Measurements from ENCODE around the gene GPR84. TPM values are rescaled to one million over a fixed set of nuclear protein-coding genes. Genes with fewer than 3 reads are reported as not detected.
A peak's percentile ranks its signal among the peaks of the same experiment; 100 is the strongest.
"Not testable (repeated sequence)": the region's sequence is repeated elsewhere in the genome, so short reads cannot be mapped to it uniquely, and the experiment has no call there.

Gene GPR84
- total RNA-seq, 4 donors from 2014 or later = 0.42 TPM; not detected in 3

DNA sequence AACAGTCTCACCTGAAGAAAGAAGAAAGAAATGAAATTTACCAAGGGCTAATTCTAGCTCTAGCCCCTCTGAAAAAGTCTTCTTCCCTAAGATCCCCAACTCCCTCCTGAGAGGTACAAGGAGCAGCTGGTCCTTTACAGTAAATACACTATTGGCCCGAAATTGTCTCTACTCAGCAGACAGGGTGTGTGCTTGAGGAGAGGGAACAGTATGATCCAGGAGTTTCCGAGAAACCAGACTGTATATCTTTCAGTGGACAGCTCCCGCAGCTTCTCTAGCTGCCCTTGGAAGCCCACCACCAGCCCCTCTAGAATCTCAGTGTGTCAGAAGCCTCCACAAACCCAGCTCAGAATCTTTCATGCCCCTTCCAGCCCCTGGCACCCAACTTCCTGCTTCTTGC is 8.1 kb downstream of the GPR84 start:
- 63 to 77% methylated on average over 3 of the region's 3 CpGs for WGBS, 2 donors
- DNase-seq (ENCODE audit: low spot score in 2 of 2) = no peak
- Histone ChIP-seq H3K4me1 (peaks cover 0 to 71% (median 25%) of the 10 kb centered on the region in 4 donors), H3K27me3 (no peaks in the 10 kb centered on the region), H3K27ac (peak overlapping the region in 3 of 4 donors; percentile 2 to 65 (median 38)), H3K36me3 (peaks cover 0 to 1% (median 0%) of the 10 kb centered on the region in 3 donors), H3K4me3 (no peak overlapping the region), H3K9me3 (no peaks in the 10 kb centered on the region)
- TF ChIP-seq EP300 (IDR thresholded peaks at IDR 0.05) (no peak), POLR2A (IDR thresholded peaks at IDR 0.05) (no peak)
- TF ChIP-seq, protein P1, sequence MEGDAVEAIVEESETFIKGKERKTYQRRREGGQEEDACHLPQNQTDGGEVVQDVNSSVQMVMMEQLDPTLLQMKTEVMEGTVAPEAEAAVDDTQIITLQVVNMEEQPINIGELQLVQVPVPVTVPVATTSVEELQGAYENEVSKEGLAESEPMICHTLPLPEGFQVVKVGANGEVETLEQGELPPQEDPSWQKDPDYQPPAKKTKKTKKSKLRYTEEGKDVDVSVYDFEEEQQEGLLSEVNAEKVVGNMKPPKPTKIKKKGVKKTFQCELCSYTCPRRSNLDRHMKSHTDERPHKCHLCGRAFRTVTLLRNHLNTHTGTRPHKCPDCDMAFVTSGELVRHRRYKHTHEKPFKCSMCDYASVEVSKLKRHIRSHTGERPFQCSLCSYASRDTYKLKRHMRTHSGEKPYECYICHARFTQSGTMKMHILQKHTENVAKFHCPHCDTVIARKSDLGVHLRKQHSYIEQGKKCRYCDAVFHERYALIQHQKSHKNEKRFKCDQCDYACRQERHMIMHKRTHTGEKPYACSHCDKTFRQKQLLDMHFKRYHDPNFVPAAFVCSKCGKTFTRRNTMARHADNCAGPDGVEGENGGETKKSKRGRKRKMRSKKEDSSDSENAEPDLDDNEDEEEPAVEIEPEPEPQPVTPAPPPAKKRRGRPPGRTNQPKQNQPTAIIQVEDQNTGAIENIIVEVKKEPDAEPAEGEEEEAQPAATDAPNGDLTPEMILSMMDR (IDR thresholded peaks at IDR 0.05) = no peak

DNA sequence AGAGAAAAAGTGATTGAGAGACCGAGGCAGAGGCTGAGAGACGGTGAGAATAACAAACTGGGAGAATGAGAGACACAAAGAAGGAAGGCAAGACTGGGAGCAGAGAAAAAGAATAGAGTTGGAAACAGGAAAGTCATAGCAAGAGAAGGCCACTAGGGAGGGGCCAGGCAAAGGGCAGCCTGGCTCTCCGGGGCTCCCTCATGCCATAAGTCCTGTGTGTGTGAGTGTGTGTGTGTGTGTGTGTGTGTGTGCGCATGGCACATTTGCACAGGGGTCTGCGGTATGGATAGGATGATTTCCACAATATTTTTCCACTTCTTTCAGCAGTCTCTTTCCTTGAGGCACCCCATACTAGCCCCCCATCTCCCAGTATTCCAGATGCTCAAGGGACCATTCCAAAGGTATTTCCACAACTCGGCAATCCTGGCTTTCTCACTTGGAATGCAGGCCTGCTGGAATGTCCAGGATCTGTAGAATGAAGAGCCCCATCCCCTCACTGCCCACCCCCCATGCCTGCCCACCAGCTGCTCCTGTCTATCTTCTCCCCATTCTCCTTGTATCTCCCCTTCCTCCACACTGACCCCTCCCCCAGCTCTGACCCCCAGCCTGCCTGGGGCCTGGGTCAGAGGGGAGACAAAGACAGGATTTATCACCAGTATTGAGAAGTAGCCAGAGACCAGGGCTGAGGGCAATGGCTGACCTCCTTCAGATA is 9.0 kb downstream of the GPR84 start:
- Histone ChIP-seq H3K9me3 (no peaks in the 10 kb centered on the region), H3K4me3 (no peak overlapping the region), H3K27ac (peak overlapping the region in 2 of 4 donors; percentile 38 to 65), H3K36me3 (peaks cover 0 to 11% (median 0%) of the 10 kb centered on the region in 3 donors), H3K4me1 (peaks cover 0 to 61% (median 24%) of the 10 kb centered on the region in 4 donors), H3K27me3 (no peaks in the 10 kb centered on the region)
- no peak for DNase-seq (ENCODE audit: low spot score in 2 of 2)
- TF ChIP-seq, protein P1 (IDR thresholded peaks at IDR 0.05) = no peak
- no peak for TF ChIP-seq POLR2A (IDR thresholded peaks at IDR 0.05)
- 31 to 37% methylated on average over 6 of the region's 6 CpGs for WGBS, 2 donors

DNA sequence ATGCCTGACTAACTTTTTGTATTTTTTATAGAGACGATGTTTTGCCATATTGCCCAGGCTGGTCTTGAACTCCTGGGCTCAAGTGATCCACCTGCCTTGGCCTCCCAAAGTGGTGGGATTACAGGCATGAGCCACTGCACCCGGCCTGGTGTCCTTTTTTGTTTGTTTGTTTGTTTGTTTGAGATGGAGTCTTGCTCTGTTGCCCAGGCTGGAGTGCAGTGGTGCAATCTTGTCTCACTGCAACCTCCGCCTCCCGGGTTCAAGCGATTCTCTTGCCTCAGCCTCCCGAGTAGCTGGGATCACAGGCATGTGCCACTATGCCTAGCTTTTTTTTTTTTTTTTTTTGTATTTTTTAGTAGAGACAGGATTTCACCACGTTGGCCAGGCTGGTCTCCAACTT is 10.0 kb downstream of the GPR84 start:
- 63 to 78% methylated on average over 7 of the region's 7 CpGs for WGBS, 2 donors
- H3K27me3 ChIP-seq; H3K9me3 ChIP-seq; H3K4me3 ChIP-seq; DNase-seq (ENCODE audit: low spot score in 2 of 2): not testable (repeated sequence)
- H3K4me1 ChIP-seq = peaks cover 0 to 54% (median 21%) of the 10 kb centered on the region in 4 donors
- peaks cover 0 to 21% (median 0%) of the 10 kb centered on the region in 3 donors for H3K36me3 ChIP-seq
- H3K27ac ChIP-seq = peak overlapping the region in 2 of 4 donors; percentile 6 to 78

DNA sequence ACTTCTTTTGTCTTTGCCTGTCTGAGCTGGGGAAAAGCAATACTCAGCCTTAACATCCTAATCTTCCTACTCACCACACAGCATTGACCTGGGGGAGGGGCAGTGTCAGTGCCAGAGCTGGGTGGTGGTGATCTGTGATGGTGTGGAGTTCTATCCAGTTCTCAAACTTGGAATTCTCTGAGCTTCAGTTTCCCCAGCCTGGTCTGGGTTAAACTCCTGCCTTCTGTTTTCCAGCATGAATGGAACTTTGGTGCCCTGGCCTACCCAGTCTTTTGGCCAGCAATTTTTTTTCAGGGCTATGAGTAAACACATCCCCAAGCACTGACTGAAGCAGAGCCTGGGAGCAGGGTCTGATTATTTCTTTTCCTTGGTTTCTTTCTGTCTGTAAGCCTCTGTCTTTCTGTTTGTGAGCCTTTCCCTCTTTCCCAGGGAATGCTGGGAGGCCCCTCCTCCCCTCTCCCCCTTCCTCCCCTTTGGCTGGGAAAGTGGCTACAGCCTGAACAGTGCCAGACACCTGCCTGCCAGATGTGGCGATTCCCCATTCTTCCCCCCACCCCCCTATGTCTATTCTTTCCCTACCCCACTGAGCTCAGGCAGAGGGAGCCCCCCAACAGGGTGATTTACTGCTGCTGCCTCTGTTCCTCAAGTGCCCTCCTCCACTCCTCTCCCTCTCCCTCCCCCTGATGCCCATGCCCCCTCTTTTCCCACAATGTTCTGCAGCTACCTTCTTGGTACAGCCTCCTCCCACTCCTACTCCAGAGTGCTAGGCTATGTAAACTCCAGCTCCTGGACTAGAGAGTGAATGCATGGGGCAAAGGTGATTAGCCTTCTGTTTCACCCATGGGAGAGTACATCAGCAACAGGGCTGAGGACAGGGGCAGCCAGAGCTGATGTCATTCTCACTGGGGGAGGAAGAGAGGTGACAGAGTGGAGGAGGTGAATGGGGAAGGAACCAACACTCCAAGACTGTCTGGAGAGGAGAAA is 11.1 kb downstream of the GPR84 start:
- Histone ChIP-seq H3K4me1 (peaks cover 0 to 49% (median 16%) of the 10 kb centered on the region in 4 donors), H3K27ac (peak overlapping the region; percentile 49 to 79 (median 66))
- WGBS, 2 donors = 24 to 28% methylated on average over 1 of the region's 1 CpG

DNA sequence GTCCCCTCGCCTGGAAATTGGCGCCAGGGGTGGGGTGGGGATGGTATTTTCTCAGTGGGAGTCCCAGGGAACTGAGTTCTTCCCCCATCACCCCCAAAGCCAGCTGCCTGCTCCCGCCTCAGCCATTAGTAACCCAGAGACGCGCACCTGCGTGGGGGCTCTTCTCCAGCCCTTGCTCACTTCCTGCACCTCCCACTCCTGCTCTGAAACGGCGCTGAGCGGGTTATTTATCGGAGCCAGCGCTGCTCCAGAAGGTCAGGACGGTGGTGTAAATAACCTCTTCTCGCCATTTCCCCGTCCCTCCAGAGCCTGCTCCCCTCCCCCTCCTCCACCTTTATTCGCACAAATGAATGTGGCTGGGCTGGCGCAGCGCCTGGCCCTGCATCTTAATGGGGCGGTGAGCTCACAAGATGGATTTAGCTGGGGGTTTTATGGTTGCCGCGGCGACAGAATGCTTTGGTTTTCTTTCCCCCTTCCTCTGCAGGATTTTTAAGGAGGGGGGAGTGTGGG is 12.2 kb downstream of the GPR84 start:
- WGBS, 2 donors = 17 to 28% methylated on average over 21 of the region's 21 CpGs
- no peaks in the 10 kb centered on the region for H3K27me3 ChIP-seq
- H3K9me3 ChIP-seq = no peaks in the 10 kb centered on the region
- no peak for DNase-seq (ENCODE audit: low spot score in 2 of 2)
- peak overlapping the region in 3 of 4 donors; percentile 53 to 79 (median 78) for H3K27ac ChIP-seq
- peaks cover 0 to 38% (median 13%) of the 10 kb centered on the region in 4 donors for H3K4me1 ChIP-seq
- peaks cover 0 to 43% (median 14%) of the 10 kb centered on the region in 3 donors for H3K36me3 ChIP-seq
- H3K4me3 ChIP-seq = no peak overlapping the region
- TF ChIP-seq, protein P1 (IDR thresholded peaks at IDR 0.05) = no peak
- TF ChIP-seq EP300 (IDR thresholded peaks at IDR 0.05) (no peak), POLR2A (IDR thresholded peaks at IDR 0.05) (no peak)

More for the DNA sequence above, 11.1 kb downstream of the GPR84 start:
- Histone ChIP-seq H3K9me3 (no peaks in the 10 kb centered on the region), H3K27me3 (no peaks in the 10 kb centered on the region), H3K36me3 (peaks cover 0 to 31% (median 7%) of the 10 kb centered on the region in 3 donors), H3K4me3 (no peak overlapping the region)
- TF ChIP-seq, protein P1 (IDR thresholded peaks at IDR 0.05) = no peak
- TF ChIP-seq POLR2A (IDR thresholded peaks at IDR 0.05) (no peak), EP300 (IDR thresholded peaks at IDR 0.05) (no peak)
- no peak for DNase-seq (ENCODE audit: low spot score in 2 of 2)

All from tibial nerve (tissue), 4 donors.